ENCODE results near the gene CMTM4.

GRCh38 chr16:66596986-66597848 lies 99.3 kb downstream of the CMTM4 start:
- TF ChIP-seq, protein P1, sequence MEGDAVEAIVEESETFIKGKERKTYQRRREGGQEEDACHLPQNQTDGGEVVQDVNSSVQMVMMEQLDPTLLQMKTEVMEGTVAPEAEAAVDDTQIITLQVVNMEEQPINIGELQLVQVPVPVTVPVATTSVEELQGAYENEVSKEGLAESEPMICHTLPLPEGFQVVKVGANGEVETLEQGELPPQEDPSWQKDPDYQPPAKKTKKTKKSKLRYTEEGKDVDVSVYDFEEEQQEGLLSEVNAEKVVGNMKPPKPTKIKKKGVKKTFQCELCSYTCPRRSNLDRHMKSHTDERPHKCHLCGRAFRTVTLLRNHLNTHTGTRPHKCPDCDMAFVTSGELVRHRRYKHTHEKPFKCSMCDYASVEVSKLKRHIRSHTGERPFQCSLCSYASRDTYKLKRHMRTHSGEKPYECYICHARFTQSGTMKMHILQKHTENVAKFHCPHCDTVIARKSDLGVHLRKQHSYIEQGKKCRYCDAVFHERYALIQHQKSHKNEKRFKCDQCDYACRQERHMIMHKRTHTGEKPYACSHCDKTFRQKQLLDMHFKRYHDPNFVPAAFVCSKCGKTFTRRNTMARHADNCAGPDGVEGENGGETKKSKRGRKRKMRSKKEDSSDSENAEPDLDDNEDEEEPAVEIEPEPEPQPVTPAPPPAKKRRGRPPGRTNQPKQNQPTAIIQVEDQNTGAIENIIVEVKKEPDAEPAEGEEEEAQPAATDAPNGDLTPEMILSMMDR (IDR thresholded peaks at IDR 0.05): no peak
- TF ChIP-seq POLR2A (IDR thresholded peaks at IDR 0.05): no peak

Data from sigmoid colon (tissue), 3 donors.